Fibroblast of upper back skin (primary cell): Measurements from ENCODE around the gene ATXN2.
"Not testable (repeated sequence)": the region's sequence is repeated elsewhere in the genome, so short reads cannot be mapped to it uniquely, and the experiment has no call there.

Experiments used
- DNase-seq: peaks from one replicate; pipeline ENCODE4 v3.0.0-alpha.2; 2013

ATXN2 gene

DNA sequence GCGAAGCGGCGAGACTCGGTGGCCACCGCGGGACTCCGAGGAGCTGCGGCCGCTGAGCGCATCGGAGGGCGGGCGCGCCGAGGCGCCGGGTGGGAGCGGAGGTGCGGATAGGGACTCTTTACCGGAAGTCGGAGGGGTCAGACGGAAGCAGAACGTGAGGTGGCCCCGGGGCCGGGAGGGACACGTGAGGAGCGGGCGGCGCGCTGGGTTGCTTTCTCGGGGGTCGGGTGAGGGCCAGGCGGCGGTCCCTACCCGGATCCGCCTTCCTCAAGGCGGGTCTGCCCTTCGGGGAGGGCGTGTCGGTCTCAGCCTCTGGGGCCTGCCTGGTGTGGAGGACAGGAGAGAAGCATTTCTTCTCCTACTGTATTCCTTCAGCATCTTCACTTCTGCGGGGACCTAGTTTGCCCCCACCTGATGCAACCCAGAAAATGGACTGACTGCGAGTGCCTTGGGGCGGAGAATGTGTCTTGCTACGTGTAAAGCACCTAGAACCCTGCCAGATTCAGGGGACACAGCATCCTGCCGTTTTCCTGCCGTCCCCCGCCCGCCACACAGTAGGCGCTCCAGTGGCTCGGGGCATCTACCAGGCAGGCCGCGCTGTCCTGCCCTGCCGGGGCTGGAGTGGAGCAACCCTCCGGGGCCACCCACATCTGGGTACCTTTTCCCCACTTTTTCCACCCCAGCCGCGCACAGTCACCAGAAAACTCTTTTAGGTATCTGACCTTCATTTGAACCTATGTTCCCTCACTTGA is 514 bp upstream of the ATXN2 start:
- DNase-seq, result peak; percentile 96

- no peak for DNase-seq
Observed at GRCh38 chr12:111597831-111598636, 1.1 kb downstream of the ATXN2 start.

DNA sequence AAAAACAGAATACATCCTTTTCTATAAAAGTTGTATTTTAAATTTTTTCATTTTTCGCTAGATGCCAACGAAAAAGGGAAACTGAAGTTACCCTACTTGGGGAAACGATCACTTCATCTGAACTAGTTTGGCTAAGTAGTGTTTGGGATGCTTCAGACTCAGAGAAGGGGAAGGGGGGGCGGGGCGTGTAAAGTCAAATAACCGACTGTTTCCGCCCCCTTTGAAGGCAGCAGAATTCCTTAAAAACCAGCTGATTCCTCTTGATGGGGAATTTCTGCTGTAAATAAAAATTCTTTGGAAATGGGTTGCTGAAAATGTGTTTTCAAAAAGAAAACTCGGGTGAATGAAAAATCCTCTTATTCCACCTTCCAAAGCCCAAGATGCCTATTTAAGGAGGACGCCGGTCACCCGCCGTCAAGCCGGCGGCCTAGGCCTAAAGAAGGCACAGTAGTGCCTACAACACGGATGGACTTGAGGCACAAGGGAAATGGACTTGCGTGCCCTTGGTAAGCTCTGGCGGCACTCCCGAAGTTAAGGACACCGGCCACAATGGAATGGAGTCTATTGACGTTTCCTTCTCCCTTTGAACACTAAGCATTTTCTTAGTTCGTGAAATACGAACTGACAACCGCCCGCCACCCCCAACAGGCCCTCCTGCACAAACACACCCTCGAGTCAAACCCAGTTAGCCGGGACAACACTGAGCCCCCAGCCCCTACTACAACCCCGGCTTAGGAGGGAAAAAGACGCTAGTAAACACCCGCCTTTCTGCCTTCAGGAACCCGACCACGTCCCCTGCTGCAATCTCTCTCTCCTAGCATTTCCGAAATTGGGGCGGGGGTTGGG is 1.9 kb downstream of the ATXN2 start:
- DNase-seq, result peak; percentile 40

- DNase-seq, result not testable (repeated sequence)
Observed at GRCh38 chr12:111595341-111595835, 3.7 kb downstream of the ATXN2 start.

DNA sequence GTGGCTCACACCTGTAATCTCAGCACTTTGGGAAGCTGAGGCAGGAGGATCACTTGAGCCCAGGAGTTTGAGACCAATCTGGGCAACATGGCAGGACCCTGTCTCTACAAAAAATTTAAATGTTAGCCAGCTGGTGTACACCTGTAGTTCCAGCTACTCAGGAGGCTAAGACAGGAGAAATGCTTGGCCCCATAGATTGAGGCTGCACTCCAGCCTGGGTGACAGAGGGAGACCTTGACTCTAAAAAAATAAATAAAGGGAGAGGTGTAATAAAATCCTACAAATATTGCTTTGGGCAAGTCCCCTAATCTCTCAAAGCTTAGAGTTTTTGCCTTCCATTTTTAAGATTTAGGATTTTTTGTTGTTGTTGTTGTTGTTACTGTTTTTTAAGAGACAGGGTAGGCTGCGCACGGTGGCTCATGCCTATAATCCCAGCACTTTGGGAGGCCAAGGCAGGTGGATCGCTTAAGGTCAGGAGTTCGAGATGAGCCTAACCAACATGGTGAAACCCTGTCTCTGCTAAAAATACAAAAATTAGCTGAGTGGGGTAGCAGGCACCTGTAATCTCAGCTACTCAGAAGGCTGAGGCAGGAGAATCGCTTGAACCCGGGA is 7.6 kb downstream of the ATXN2 start:
- DNase-seq, result not testable (repeated sequence)

DNA sequence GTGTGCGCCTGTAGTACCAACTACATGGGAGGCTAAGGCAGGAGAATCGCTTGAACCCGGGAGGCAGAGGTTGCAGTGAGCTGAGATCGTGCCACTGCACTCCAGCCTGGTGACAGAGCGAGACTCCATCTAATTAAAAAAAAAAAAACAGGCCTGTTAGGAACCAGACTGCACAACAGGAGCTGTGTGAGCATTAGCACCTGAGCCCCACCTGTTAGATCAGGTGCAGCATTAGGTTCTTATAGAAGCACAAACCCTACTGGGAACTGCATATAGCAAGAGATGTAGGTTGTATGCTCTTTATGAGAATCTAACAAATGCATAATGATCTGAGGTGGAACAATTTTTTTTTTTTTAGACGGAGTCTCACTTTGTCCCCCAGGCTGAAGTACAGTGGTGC is 8.6 kb downstream of the ATXN2 start:
- DNase-seq, result no peak

DNA sequence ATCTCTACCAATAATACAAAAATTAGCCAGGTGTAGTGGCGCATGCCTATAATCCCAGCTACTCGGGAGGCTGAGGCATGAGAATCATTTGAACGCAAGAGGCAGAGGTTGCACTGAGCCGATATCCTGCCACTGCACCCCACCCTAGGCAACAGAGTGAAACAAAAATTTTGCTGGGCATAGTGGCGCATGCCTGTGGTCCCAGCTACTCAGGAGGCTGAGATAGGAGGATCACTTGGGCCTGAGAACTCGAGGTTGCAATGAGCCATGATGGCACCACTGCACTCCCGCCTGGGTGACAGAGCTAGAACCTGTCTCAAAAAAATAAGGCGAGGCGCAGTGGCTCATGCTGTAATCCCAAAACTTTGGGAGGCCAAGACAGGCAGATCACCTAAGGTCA is 9.5 kb downstream of the ATXN2 start:
- DNase-seq, result no peak

- DNase-seq, result no peak
Observed at GRCh38 chr12:111588010-111588409, 11.1 kb downstream of the ATXN2 start.

DNA sequence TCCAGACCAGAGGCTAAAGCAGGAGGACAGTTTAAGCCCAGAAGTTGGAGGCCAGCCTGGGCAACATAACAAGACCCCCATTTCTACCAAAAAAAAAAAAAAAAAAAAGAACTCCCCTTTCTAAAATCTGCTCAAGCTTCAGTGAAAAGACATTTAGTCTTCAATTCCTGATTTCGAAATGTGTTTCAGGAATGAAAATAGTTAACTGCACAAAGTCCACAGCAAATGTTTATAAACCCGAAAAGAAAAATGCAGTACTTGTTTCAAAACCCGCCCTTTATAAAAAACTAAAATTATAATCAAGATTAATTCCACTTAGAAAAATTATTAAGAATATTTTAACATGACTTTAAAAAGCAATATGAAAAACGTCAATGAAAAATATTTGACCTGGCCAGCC is 12.1 kb downstream of the ATXN2 start:
- no peak for DNase-seq

- DNase-seq, result no peak
Observed at GRCh38 chr12:111585690-111586089, 13.4 kb downstream of the ATXN2 start.

- no peak for DNase-seq
Observed at GRCh38 chr12:111584959-111585358, 14.2 kb downstream of the ATXN2 start.

GRCh38 chr12:111583506-111583905 is 15.6 kb downstream of the ATXN2 start:
- not testable (repeated sequence) for DNase-seq

GRCh38 chr12:111582133-111582747 is 16.9 kb downstream of the ATXN2 start:
- DNase-seq, result no peak

GRCh38 chr12:111581434-111582132 is 17.5 kb downstream of the ATXN2 start:
- DNase-seq, result no peak

GRCh38 chr12:111580737-111581136 is 18.4 kb downstream of the ATXN2 start:
- no peak for DNase-seq

- DNase-seq, result no peak
Observed at GRCh38 chr12:111580119-111580425, 19.0 kb downstream of the ATXN2 start.

GRCh38 chr12:111578971-111579340 is 20.2 kb downstream of the ATXN2 start:
- no peak for DNase-seq

DNA sequence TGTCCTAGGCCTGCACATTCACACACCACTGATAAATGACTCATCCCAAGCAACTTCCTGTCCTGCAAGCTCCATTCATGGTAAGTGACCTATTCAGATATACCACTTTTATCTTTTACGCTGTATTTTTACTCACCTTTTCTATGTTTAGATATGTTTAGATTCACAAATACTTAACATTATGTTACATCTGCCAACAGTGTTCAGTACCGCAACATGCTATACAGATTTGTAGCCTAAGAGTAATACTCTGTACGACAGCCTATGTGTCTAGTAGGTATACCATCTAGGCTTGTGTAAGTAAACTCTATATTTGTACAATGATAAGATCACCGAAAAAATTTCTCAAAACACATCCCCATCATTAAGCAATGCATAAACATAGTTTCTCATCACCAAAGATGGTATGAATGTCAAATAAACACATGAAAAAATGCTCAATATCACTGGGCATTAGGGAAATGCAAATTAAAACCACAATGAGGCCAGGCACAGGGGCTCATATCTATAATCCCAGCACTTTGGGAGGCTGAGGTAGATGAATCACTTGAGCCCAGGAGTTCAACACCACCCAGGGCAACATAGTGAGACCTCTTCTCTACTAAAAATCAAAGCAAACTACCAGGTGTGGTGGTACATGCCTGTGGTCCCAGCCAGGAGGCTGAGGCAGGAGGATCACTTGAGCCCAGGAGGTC is 20.7 kb downstream of the ATXN2 start:
- DNase-seq, result peak; percentile 62

GRCh38 chr12:111574797-111575443 is 24.2 kb downstream of the ATXN2 start:
- DNase-seq, result no peak

DNA sequence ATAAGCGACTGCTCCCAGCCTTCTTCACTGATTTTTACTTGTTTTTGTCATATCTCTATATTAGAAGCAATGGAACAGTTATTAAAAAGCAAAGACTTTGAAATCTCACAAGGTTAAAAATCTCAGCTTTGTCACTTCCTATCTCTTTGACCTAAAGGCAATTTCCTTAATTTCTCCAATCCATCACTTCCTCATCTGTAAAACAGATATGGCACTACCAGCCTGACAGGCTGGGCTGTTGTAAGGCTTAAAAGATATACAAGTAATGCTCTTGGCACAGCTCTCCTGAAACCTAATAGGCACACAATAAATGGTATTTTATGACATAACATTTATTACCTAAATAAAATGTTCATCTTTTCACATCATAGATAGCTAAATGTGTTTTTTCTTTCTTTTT is 25.6 kb downstream of the ATXN2 start:
- no peak for DNase-seq
